IMR-90 (cell line): ENCODE data around the gene ZNF584. TPM values are rescaled to one million over a fixed set of nuclear protein-coding genes. Genes with fewer than 3 reads are reported as not detected.

Experiments
- ATAC-seq: fragments of 200-7000 bp; cut with Tn5 transposase; 2 replicates; pipeline ENCODE4 v1.9.1; 2020; ENCODE audit warnings: low read depth, mild to moderate bottlenecking, moderate library complexity
- BruUV-seq: library from RNA; stranded (reverse); fragments of 400-500 nt; replicated peaks from 2 replicates; lab custom pipeline; 2021; lab: Mats Ljungman, UMichigan
- CTCF ChIA-PET: fragments of 300-600 bp; formaldehyde crosslinking; extraction: SDS; loops from one replicate; lab custom pipeline; 2021; ENCODE audit warnings: antibody characterized with exemption; lab: Yijun Ruan, JAX
- POLR2A ChIA-PET: fragments of 300-600 bp; sonication (Branson Sonifier 250); formaldehyde crosslinking; loops from one replicate; lab custom pipeline; 2022; ENCODE audit warnings: antibody characterized with exemption; ENCODE audit not compliant: unreplicated experiment; lab: Charles Lee
- DNase-seq: peaks from one replicate; pipeline ENCODE4 v3.0.0; 2013
- H2AFZ ChIP-seq: replicated peaks from 2 replicates; pipeline ENCODE3; 2013; ENCODE audit warnings: low read length, mild to moderate bottlenecking; ENCODE audit not compliant: poor library complexity
- H2AK5ac ChIP-seq: 2 replicates; pipeline ENCODE4 v1.6.1; 2013; ENCODE audit warnings: low read depth, low read length, inconsistent platforms
- H2AK9ac ChIP-seq: replicated peaks from 2 replicates; pipeline ENCODE3; 2013; ENCODE audit warnings: mild to moderate bottlenecking, low read depth, low read length, moderate library complexity; ENCODE audit not compliant: poor library complexity
- H2BK120ac ChIP-seq: 2 replicates; pipeline ENCODE4 v1.6.1; 2013; ENCODE audit warnings: low read depth, low read length, inconsistent platforms
- H2BK15ac ChIP-seq: 3 replicates; pipeline ENCODE4 v1.6.1; 2013; ENCODE audit warnings: low read depth, low read length, inconsistent platforms
- H2BK20ac ChIP-seq: 2 replicates; pipeline ENCODE4 v1.6.1; 2013; ENCODE audit warnings: low read depth, mild to moderate bottlenecking, inconsistent platforms, low read length, moderate library complexity
- H2BK5ac ChIP-seq: 2 replicates; pipeline ENCODE4 v1.6.1; 2013; ENCODE audit warnings: mild to moderate bottlenecking, low read depth, low read length, inconsistent platforms; ENCODE audit not compliant: poor library complexity, severe bottlenecking
- H3K14ac ChIP-seq: replicated peaks from 2 replicates; pipeline ENCODE4 v1.6.1; 2013; ENCODE audit warnings: low read depth, low read length, inconsistent platforms
- H3K18ac ChIP-seq: 2 replicates; pipeline ENCODE4 v1.6.1; 2013; ENCODE audit warnings: low read depth, low read length, control low read depth
- H3K23ac ChIP-seq: 2 replicates; pipeline ENCODE4 v1.6.1; 2013; ENCODE audit warnings: low read depth, low read length, inconsistent platforms
- H3K27ac ChIP-seq: 2 replicates; pipeline ENCODE4 v1.5.1; 2013; ENCODE audit warnings: mild to moderate bottlenecking, control low read depth, low read length; ENCODE audit not compliant: insufficient read depth
- H3K27me3 ChIP-seq: 2 replicates; pipeline ENCODE4 v1.6.1; 2013; ENCODE audit warnings: low read length; ENCODE audit not compliant: control insufficient read depth, insufficient read depth
- H3K36me3 ChIP-seq: 2 replicates; pipeline ENCODE4 v1.6.1; 2013; ENCODE audit warnings: low read length, mixed read lengths; ENCODE audit not compliant: control insufficient read depth, insufficient read depth
- H3K4ac ChIP-seq: 2 replicates; pipeline ENCODE4 v1.6.1; 2013; ENCODE audit warnings: low read depth, low read length, inconsistent platforms
- H3K4me1 ChIP-seq: 2 replicates; pipeline ENCODE4 v1.6.1; 2013; ENCODE audit warnings: low read length, mixed read lengths; ENCODE audit not compliant: control insufficient read depth, insufficient read depth
- H3K4me2 ChIP-seq: 2 replicates; pipeline ENCODE4 v1.6.1; 2013; ENCODE audit warnings: low read depth, mild to moderate bottlenecking, control low read depth, low read length, moderate library complexity
- H3K4me3 ChIP-seq: 2 replicates; pipeline ENCODE4 v1.5.1; 2013; ENCODE audit warnings: low read depth, mild to moderate bottlenecking, control low read depth, low read length, moderate library complexity; ENCODE audit not compliant: insufficient read depth
- H3K56ac ChIP-seq: 2 replicates; pipeline ENCODE4 v1.6.1; 2013; ENCODE audit warnings: low read length, inconsistent platforms; ENCODE audit not compliant: insufficient read depth; ENCODE audit errors: extremely low read depth
- H3K79me1 ChIP-seq, 2 experiments: 2 replicates each; pipeline ENCODE4 v1.6.1; 2013; ENCODE audit warnings: low read length in 2 of 2, inconsistent platforms in 1 of 2, low read depth in 1 of 2
- H3K9ac ChIP-seq: 2 replicates; pipeline ENCODE4 v1.6.1; 2013; ENCODE audit warnings: low read depth, low read length, control low read depth
- H3K9me1 ChIP-seq: 2 replicates; pipeline ENCODE4 v1.6.1; 2013; ENCODE audit warnings: low read length, inconsistent platforms; ENCODE audit not compliant: insufficient read depth
- H3K9me3 ChIP-seq: 2 replicates; pipeline ENCODE4 v1.6.1; 2013; ENCODE audit warnings: low read length; ENCODE audit not compliant: control insufficient read depth, insufficient read depth
- H4K20me1 ChIP-seq: 2 replicates; pipeline ENCODE4 v1.6.1; 2013; ENCODE audit warnings: low read length, inconsistent platforms; ENCODE audit not compliant: insufficient read depth
- H4K5ac ChIP-seq: 2 replicates; pipeline ENCODE4 v1.6.1; 2013; ENCODE audit warnings: mild to moderate bottlenecking, low read depth, low read length, control low read depth
- H4K8ac ChIP-seq, 2 experiments: 2 replicates each; pipeline ENCODE4 v1.6.1; 2013; ENCODE audit warnings: low read depth in 2 of 2, low read length in 2 of 2, control low read depth in 1 of 2, inconsistent platforms in 1 of 2
- H4K91ac ChIP-seq: 2 replicates; pipeline ENCODE4 v1.6.1; 2013; ENCODE audit warnings: low read depth, low read length, inconsistent platforms; ENCODE audit not compliant: insufficient read depth
- CEBPB ChIP-seq: IDR thresholded peaks from 2 replicates; pipeline ENCODE4 v1.6.1; 2012; ENCODE audit warnings: low read depth, low read length, improper control_type of control experiment
- NFE2L2 ChIP-seq: fragments of 150-350 bp; IDR thresholded peaks from 2 replicates; pipeline ENCODE4 v1.6.1; 2016; ENCODE audit warnings: low read depth, mild to moderate bottlenecking, low read length
- WGBS, 2 experiments: methylation state at CpG; one replicate each; pipeline versions ENCODE4 v1.1.5 to v1.1.7; 2013; ENCODE audit warnings: missing lambda C conversion rate in 2 of 2; ENCODE audit not compliant: insufficient read length in 1 of 2; ENCODE audit errors: extremely low coverage in 2 of 2; 5-methylcytosine and 5-hydroxymethylcytosine counted together
- dilution Hi-C: fragments of 300-500 bp; cut with HindIII; formaldehyde crosslinking; loops from one replicate; pipeline ENCODE4 v1.14.3; 2018; ENCODE audit warnings: low sequenced_read_pairs; ENCODE audit not compliant: unreplicated experiment
- in situ Hi-C: fragments of 300-500 bp; cut with MboI; formaldehyde crosslinking; loops from 3 replicates; pipeline ENCODE4 v1.14.3; 2019; ENCODE audit warnings: low sequenced_read_pairs, inconsistent platforms, mixed read lengths
- intact Hi-C: fragments of 100-400 bp; cut with micrococcal nuclease; formaldehyde crosslinking; loops from 2 replicates; pipeline ENCODE4 v1.10.0; 2022
- polyA plus RNA-seq, 3 experiments: library from polyadenylated mRNA; depleted of rRNA; stranded (reverse); fragments of >200 nt; gene quantifications; 2 replicates each; pipeline ENCODE4 v1.2.3, GENCODE V29; 2012; ENCODE audit warnings: low replicate concordance in 1 of 3
- total RNA-seq: library from RNA; depleted of rRNA; stranded (reverse); fragments of >200 nt; gene quantifications from 2 replicates; pipeline ENCODE4 v1.2.3, GENCODE V29; 2012
- TF ChIP-seq, protein P1 (sequence below): fragments of 150-350 bp; IDR thresholded peaks from 2 replicates; pipeline ENCODE4 v1.6.1; 2016; ENCODE audit warnings: low read depth, mild to moderate bottlenecking, low read length, moderate library complexity, borderline replicate concordance

The ZNF584 gene
- total and polyA plus RNA-seq, 2 of the 4 experiments (the other 2 are of a cell fraction) = 11.6 to 15.4 TPM

DNA sequence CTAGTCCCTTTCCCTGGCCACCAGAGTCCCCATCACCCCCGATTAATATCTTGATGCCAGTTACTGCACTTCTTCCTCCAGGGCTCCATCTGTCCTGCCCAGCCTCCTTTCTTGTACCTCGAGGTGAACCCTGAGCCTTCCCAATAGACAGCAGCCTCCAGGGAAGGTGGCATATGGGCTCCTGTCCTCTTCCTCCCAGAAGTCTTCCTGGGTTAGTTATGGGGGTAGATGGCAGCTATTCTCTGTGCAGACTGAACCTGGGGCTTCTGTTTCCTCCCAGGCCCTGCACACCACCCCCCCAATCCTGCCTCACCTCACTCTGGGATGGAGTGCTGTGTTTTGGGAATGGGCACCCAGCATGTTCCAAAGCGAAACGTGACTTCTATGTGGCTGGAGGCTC is 10.4 kb upstream of the ZNF584 start:
- no peak for ATAC-seq
- peaks cover 19% of the 10 kb centered on the region for H4K20me1 ChIP-seq
- peaks cover 21% of the 10 kb centered on the region for H3K36me3 ChIP-seq
- H3K4me3 ChIP-seq = no peak overlapping the region
- in situ Hi-C loops (no loop called here), intact Hi-C loops (no loop called here), dilution Hi-C loops (no loop called here)
- 92% methylated on average over 2 of the region's 4 CpGs; no CpG with 5 or more reads in 1 of the 2 experiments for WGBS, 2 experiments
- H3K79me1 ChIP-seq = peaks cover under 1 to 28% of the 10 kb centered on the region in 2 experiments; a peak in 3 of 4 replicates
- no peak overlapping the region for H2BK15ac ChIP-seq
- H3K4ac ChIP-seq = no peak overlapping the region
- no peak overlapping the region for H2BK20ac ChIP-seq
- H3K14ac ChIP-seq = no peak overlapping the region
- H3K23ac ChIP-seq = no peak overlapping the region
- H3K27me3 ChIP-seq = no peaks in the 10 kb centered on the region
- H3K9me1 ChIP-seq = no peaks in the 10 kb centered on the region
- no peak overlapping the region for H4K8ac ChIP-seq
- no peak overlapping the region for H2AK5ac ChIP-seq
- no peak for DNase-seq
- no TSS peak for BruUV-seq
- no peak overlapping the region for H4K5ac ChIP-seq
- H3K4me2 ChIP-seq = no peak overlapping the region
- ChIA-PET POLR2A (no interaction called here), CTCF (no interaction called here)
- H3K9ac ChIP-seq = no peak overlapping the region
- no peak overlapping the region for H3K56ac ChIP-seq
- no peak overlapping the region for H4K91ac ChIP-seq
- H3K9me3 ChIP-seq = no peaks in the 10 kb centered on the region
- H2AK9ac ChIP-seq = no peak overlapping the region
- H3K4me1 ChIP-seq = peaks cover 5% of the 10 kb centered on the region
- H3K18ac ChIP-seq = no peak overlapping the region
- no peak overlapping the region for H2BK5ac ChIP-seq
- no peak overlapping the region for H2BK120ac ChIP-seq
- no peak overlapping the region for H3K27ac ChIP-seq
- TF ChIP-seq NFE2L2 (no peak), CEBPB (no peak)
- TF ChIP-seq, protein P1, sequence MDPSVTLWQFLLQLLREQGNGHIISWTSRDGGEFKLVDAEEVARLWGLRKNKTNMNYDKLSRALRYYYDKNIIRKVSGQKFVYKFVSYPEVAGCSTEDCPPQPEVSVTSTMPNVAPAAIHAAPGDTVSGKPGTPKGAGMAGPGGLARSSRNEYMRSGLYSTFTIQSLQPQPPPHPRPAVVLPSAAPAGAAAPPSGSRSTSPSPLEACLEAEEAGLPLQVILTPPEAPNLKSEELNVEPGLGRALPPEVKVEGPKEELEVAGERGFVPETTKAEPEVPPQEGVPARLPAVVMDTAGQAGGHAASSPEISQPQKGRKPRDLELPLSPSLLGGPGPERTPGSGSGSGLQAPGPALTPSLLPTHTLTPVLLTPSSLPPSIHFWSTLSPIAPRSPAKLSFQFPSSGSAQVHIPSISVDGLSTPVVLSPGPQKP = no peak
- no peak overlapping the region for H2AFZ ChIP-seq
